Left renal pelvis (tissue), 4 donors: Measurements from ENCODE around the gene ZNF20. TPM values are rescaled to one million over a fixed set of nuclear protein-coding genes. Genes with fewer than 3 reads are reported as not detected.

Experiments
- DNase-seq, 4 donors: peaks; one replicate each; pipeline ENCODE4 v3.0.0-alpha.2; 2013; ENCODE audit warnings: low read depth in 4 of 4, low spot score in 3 of 4
- polyA plus RNA-seq, 4 donors: library from polyadenylated mRNA; unstranded; fragments of 120-200 nt; gene quantifications; one replicate each; pipeline ENCODE4 v1.2.1, GENCODE V29; 2013; ENCODE audit not compliant: insufficient read length in 4 of 4

ZNF20 gene
- 1 to 10 TPM; 4.7 to 7.8 (median 5.9) TPM for polyA plus RNA-seq

DNA sequence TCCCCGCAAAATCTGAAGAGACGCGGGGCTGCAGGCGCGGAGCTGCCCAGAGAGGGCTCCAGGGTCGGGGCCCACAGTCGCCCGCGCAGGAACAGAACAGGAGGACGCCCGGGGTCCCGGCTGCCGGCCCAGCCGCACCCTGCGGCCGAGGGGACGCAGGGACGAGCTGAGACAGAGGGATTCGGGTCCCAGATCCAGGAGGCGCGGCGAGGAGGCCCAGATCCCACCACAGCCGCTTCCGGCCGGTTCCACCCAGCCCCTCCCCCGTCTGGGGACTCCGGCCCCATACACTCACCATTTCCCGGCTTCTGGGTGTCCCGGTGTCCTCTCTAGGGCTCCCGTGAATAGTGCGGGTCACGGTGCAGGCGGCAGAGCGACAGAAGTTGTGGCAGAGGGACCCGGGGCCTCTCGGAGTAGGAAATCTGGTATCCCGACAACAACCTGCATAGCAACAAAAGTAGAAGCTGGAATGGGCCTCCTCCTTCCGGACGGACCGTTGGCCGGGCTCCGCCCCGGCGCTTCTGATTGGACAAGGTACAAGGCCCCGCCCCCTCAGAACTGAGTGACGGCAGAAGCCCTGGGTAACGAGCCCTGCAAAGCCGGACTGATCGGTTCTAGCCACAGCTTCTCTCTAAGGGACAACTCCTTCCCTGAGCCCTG lies at the start of gene ZNF20:
TSS of gene ZNF20 (minus strand) at position 466 of the 660 bp plus-strand sequence. CDS start at position 298, 168 bp downstream.
- peak; percentile 90 to 95 (median 92) for DNase-seq

DNA sequence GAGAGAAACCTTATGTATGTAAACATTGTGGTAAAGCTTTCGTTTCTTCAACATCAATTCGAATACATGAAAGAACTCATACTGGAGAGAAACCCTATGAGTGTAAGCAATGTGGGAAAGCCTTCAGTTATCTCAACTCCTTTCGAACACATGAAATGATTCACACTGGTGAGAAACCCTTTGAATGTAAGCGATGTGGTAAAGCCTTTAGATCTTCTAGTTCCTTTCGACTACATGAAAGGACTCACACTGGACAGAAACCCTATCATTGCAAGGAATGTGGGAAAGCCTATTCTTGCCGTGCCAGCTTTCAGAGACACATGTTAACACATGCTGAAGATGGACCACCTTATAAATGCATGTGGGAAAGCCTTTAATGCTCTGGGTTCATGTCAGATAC lies 47.5 kb upstream of the ZNF20 start:
- DNase-seq: no peak

DNA sequence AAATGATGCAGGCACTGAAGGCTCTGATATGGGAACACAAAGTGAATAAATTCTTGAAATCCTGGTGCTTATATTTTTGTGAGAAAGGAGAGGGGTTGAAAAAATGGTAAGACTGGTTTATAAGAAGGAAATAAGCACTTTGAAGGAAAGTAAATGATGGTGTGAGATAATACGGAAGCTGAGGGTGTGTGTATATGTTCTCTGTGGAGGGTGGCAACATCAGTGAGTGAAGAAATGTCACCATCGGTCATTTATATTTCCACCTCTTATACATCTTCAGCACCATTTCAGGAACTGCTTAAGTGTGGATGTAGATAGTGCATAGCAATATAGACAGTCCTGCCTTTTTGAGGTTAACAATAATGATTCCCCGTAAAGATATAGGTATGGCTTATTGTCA lies 40.2 kb upstream of the ZNF20 start:
- no peak for DNase-seq

DNA sequence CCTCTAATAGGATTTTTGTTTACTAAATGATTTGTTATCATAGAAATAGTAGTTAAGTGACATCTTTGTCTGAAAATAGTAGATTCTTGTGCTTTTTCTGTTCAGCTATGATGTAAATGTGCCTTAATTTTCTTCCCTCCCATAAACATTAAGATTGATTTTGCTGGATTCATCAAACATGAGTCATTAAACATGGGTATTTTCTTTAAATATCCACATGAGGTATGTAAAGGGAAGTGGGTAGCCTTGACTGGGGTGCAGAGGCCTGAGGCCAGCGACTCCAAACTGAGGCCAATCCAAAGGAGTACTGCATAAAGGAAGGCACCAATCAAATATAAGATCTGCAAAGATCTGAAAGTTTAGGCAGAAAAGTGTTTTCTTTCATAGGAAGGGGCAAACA lies 26.5 kb upstream of the ZNF20 start:
- DNase-seq: no peak

DNA sequence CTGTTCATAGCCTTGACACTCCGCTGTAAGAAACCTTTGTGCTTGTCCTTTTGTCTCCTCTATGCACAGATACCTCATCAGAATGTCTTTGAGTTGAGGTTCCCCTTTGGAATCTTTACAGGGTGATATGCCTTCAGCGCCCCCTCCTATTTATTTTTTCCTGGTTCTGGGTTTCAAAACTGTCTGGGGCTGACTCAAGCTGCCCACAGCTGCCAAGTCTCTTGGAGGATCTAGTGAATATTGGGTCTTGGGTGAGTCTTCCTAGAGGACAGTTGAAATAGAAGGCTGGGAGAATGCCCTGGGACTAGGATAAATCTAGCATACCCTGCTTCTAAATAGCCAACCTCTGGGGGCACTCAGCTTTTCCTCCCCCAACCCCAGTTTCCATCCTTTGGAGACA lies 23.7 kb upstream of the ZNF20 start:
- no peak for DNase-seq

DNA sequence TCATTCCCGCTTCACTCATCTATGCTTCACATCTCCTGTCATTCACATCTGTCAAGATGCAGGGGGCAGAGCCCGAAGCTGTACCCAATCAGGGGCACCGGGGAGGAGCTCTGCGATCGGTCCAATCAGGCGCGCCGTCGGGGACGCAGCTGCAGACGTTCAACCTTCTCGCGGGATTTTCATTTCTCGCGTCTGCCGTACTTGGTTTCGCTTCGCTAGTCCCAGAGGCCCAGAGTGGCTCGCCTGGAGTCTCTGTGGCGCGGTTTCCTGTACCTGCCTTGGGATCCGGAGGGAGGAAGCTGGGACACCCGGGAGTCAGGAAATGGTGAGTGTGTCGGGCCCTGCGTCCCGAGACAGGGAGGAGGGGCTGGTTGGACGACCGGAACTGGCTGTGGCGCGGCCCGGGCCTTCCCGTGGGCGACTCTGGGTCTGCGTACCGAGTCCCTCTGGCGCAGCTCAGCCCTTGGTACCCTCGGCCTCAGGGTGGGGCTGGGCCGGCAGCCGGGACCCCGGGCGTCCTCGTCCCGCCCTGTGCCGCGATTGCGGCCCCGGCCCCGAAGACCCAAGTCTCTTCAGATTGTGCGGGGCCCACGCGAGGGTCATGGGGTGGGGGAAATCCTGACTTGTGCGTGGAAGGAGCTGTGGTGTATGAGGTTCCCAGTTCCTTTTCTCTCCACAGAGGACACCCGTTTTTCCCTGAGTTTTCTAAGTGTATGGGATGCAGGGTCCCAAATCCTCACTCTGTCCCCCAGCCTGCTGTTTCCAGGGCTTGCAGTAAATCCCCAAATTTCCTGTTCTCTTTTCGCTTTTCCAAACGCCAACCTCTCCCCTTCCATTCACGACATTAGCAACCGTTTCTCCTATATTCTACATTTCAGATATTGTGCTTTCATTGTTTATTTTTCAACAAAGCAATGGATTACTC lies 23.0 kb upstream of the ZNF20 start, which contains the start of gene ZNF136:
TSS of gene ZNF136 (plus strand) at position 215 of the 925 bp plus-strand sequence. CDS start at position 323, 108 bp downstream.
- DNase-seq: peak; percentile 84 to 92 (median 88)

DNA sequence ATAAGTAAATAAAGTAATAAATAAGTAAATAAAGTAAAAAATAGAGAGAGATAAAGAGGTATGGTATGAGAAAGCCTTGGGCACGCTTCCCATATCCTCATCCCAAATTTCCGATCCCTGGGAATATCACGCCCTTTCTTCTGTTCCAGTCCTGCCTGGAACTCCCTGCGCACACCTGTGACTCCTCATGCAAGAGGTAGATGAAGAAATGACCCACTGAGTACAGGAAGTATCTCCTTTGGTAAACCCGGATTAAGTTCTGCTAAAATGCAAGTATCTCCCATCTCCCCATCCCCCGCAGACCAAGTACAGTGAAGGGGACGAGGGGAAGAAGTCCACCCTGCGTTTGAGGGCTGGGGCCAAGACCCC lies 22.3 kb upstream of the ZNF20 start:
- no peak for DNase-seq

DNA sequence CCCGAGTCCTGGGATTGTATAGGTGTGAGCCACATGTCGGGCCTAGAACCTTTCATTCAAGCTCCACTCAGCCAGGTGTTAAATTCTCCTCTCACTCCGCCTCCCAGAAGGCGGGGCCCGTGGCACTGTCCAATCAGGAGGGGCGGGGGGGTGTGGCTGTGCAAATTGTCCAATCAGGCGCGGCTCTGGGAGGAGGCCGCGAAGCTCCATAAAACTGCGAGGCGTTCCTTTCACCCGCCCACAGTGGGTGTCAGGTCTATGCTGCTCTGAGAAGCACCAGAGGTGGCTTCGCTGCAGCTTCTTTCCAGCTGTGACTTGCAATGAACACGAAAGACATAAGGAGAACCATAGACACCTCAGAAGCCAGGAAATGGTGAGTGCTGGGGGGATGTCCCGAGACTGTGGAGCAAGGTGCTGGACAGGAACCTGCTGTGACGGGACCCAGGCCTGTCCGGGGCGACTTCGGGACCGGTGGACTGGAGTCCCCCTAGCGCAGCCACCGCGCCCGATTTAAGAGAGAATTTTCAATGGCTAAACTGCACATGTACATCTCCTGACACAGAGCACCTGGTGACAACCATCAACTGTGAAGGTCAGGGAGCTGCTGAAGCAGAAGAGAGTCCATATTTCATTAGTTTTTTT lies 19.7 kb upstream of the ZNF20 start:
- DNase-seq: no peak

DNA sequence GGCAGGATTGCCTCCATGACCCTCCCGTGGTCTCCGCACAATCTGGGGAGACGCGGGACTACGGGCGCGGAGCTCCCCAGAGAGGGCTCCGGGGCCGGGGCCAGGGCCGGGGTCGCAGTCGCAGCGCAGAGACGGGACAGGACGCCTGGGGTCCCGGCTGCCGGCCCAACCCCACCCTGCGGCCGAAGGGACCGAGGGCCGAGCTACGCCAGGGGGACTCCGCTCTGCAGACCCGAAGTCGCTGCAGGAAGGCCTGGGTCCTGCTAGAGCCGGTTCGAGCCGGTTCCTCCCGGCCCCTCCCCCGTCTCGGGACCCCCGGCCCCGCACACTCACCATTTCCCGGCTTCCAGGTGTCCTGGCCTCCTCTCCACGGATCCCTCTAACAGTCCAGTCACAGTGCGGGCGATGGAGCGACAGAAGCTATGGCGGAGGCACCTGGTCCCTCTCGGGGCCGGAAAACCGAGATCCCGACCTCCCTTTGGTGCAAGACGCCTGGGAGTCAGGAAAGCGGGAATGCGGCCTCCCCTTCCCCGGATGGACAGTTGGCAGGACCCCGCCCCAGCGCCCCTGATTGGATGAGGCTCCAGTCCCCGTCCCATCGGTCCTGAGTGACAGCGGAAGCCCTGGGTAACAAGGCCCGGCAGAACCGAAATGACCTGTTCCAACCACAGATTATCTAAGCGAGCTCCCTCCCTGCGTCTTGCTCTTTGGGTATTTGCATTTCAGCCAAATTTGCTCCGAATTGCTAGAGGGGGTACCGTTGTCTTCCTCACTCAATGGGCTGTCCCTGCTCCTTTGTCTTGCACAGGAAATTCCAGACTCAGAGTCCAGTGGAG lies 16.3 kb upstream of the ZNF20 start, which contains the start of gene ZNF625:
TSS of gene ZNF625 (minus strand) at position 512 of the 836 bp plus-strand sequence. CDS start at position 336, 176 bp downstream.
- peak; percentile 83 to 87 (median 84) for DNase-seq

DNA sequence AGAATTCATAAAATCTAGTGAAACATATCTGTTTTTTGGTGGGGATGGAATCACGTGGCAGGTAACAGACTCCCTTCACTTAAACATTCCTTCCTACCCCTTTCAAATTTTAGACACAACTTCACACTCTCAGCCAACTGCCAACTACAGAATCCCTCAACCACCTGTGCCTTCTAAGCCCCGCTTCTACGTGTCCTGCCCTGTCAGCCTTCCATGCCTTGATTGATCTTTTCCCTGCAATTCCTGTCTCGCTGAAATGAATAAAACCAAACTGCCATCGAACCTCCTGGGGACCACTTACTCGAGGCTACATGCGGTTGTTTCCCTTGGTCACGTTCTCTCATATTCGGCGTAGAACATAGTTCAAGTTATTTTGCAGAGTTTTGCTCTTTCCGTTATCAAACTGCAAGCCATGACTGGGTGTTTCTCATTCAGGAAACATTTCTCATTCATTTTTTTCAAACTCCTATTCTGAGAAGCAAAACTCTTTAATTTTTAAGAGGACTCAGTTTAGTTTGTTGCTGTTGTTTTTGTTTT lies 15.2 kb upstream of the ZNF20 start:
- DNase-seq: peak in 1 of 4 donors; percentile 10

DNA sequence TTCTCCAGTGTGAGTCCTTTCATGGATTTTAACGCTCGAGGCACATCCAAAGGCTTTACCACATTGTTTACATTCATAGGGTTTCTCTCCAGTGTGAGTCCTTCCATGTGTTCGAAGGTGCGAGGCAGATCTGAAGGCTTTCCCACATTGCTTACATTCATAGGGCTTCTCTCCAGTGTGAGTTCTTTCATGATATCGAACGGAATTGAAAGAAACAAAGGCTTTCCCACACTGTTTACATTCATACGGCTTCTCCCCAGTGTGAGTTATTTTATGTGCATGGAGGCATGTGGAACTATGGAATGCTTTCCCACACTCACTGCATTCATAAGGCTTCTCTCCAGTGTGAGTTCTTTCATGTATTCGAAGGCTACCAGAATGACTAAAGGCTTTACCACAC lies 5.2 kb upstream of the ZNF20 start:
- no peak for DNase-seq

DNA sequence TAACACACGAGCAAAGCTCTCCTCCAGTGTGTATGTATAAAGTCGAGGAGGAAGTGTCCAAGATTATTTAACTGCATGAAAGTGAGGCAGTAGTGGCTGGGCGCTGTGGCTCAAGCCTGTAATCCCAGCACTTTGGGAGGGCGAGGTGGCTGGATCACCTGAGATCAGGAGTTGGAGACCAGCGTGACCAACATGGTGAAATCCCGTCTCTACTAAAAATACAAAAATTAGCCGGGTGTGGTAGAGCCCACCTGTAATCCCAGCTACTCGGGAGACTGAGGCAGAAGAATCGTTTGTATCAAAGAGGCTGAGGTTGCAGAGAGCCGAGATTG lies 1.2 kb upstream of the ZNF20 start:
- no peak for DNase-seq

DNA sequence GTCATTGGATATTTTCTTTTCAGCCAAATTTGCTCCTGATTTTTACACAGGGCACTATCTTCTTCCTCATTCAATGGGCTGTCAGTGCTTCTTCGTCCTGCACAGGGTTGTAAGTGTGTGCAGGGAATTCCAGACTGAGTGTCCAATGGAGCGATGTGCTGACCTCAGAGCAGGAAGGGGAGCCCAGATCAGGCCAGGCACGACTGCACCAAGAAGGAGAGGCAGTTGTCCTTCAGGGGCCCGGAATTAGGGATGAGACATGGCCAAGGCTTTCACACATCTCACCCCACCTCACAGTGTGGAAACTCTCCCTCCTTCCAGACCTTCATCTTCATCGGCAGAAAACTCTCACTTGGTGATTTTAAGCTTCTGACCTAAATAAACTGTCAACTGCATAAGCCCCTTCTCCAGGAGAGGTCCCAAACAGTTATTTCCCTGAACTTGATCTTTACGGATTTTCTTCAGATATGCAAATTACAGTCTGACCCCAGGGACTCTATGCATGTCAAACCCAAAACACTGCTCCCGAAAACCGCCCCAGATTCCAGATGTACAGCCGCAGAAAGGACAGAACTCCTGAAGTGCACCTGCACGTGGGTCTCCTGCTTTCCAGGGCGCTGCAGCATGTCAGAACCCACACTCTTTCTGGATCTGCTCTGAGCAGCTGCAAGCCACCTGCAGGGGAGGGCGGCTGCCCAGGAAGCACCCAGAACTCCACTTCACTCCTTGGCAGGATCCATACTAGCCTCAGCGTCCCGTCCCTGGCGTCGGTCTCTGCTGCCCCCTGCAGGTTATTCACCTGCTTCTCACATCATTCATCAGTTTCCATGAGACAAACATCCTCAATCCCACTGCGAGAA lies 625 bp upstream of the ZNF20 start:
- DNase-seq: peak in 3 of 4 donors; percentile 61 to 71 (median 61)

DNA sequence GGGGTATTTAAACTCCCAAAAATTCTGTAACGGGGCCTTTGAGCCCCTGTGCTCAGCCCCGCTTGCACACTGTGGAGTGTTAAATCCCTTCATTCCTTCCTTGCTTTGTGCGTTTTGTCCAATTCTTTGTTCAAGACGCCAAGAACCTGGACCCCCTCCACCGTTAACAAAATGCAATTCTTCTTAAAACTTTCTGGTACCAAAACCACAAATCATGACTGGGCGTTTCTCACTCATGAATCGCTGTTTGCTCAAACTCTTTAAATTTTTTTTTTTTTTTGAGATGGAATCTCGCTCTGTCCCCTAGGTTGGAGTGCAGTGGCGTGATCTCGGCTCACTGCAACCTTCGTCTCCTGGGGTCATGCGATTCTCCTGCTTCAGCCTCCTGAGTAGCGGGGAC lies 881 bp downstream of the ZNF20 start:
- DNase-seq: no peak

DNA sequence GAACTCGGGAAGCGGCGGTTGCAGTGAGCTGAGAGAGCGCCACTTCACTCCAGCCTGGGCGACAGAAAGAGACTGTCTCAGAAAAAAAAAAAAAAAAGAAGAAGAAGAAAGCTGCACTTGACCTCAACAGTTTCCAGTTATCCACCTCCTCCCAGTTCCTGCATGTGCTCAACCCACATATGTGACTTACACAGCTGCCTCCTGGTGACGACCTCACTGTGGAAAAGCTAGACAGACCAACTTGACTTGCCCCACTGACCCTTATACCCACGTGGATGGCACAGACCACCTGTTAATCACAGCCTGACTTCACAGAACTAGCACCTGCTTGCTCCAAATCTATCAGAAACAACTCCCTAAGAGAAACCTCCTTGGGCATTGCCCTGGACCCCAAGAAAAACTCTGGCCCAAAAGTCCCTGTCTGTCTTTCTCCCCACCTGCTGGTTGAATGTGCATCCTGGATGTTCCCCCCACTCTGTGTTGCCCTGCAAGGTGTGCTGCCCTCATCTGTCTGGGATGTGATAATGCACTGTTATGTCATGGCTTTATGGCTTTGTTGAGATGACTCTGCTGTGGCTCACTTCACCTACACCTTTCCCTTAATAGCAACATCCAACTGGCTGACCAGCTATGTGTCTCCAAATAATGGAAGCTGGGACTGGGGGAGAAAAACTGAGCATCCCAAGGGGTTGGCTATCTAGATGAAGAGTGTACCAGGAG lies 2.8 kb downstream of the ZNF20 start:
- DNase-seq: no peak

DNA sequence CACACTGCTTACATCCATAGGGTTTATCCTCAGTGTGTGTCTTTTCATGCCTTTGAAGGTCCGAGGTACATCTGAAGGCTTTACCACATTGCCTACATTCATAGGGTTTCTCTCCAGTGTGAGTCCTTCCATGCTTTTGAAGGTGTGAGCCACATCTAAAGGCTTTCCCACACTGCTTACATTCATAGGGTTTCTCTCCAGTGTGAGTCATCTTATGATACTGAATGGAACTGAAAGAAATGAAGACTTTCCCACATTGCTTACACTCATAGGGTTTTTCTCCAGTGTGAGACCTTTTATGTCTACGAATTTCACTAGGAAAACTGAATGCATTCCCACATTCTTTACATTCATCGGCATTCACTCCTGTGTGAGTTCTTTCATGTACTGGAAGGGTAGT lies 7.1 kb downstream of the ZNF20 start:
- DNase-seq: no peak

DNA sequence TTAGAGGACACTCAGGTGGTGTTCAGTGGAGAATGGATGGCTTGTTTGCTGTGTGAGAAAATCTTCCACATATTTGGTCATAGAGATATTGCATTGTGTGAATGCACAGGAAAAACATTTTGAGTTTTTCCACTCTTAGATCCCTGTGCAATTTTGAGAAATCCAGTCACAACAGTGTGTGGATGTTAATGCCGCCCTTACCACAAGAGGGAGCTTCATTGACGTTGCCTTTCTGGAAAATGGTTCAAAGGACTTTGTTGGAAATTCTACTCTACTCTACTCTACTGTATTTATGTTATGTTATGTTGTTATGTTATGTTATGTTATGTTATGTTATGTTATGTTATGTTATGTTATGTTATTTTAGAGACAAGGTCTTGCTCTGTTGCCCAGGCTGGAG lies 13.4 kb downstream of the ZNF20 start:
- no peak for DNase-seq

DNA sequence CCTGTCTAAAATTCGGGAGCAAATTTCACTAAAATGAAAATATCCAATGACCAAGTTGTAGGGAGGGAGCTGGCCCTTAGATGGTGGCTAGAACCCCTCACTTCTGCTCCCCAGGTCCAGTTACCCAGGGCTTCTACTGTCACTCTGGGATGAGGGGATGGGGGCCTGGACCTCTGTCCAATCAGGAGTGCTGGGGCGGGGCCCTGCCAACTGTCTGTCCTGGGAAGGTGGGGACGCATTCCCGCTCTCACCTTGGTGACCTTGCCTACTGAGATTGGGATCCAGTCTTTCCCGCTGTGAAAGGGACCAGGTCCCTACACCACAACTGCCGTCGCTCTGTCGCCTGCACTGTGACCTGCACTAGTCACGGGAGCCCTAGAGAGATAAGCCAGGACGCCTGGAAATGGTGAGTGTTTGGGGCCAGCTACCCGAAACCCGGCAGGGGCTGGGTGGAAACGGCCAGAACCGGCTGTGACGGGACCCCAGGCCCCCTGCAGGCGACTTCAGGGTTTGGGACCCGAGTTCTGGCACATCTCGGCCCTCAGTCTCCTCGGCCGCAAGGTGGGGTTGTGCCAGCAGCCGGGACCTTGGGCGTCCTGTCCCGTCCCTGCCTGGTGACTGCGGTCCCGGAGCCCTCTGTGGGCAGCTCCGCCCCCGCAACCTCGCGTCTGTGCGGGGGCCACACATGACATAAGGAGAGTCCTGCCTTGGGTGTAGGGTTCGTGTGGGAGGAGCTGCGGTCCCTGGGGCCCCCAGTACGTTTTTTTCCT lies 22.8 kb downstream of the ZNF20 start:
- DNase-seq: no peak
